Liver (tissue), 3 donors: ENCODE measurements around the gene SHB.
"Not testable (repeated sequence)": the region's sequence is repeated elsewhere in the genome, so short reads cannot be mapped to it uniquely, and the experiment has no call there.

Experiments used
- CTCF ChIP-seq: fragments of 150-350 bp; IDR thresholded peaks from 2 replicates; pipeline ENCODE4 v1.5.1; 2017; ENCODE audit warnings: improper control_type of control experiment, low read depth, low read length; ENCODE audit not compliant: missing input control
- FOXA1 ChIP-seq: IDR thresholded peaks from 2 replicates; pipeline ENCODE4 v1.6.1; 2016; ENCODE audit warnings: antibody characterized with exemption
- GABPA ChIP-seq, 2 donors: IDR thresholded peaks in 1 of 2; conservative IDR thresholded peaks in 1 of 2; 2 replicates each; pipeline ENCODE4 v1.6.1; 2016; ENCODE audit warnings: antibody characterized with exemption in 2 of 2, mild to moderate bottlenecking in 1 of 2, moderate library complexity in 1 of 2
- HNF4G ChIP-seq: IDR thresholded peaks from 2 replicates; pipeline ENCODE4 v1.6.1; 2016; ENCODE audit warnings: antibody characterized with exemption
- RAD21 ChIP-seq, 2 donors: IDR thresholded peaks; 2 replicates each; pipeline ENCODE4 v1.6.1; 2016; ENCODE audit warnings: antibody characterized with exemption in 2 of 2, mild to moderate bottlenecking in 2 of 2
- REST ChIP-seq: IDR thresholded peaks from 2 replicates; pipeline ENCODE4 v1.6.1; 2016; ENCODE audit warnings: antibody characterized with exemption, mild to moderate bottlenecking
- TAF1 ChIP-seq: conservative IDR thresholded peaks from 2 replicates; pipeline ENCODE4 v1.6.1; 2016; ENCODE audit warnings: antibody characterized with exemption, mild to moderate bottlenecking
- donor health status: healthy.
- donor health status: healthy.

- TF ChIP-seq CTCF; TAF1; RAD21 (IDR thresholded peaks at IDR 0.05); HNF4G; REST; GABPA (IDR thresholded peaks at IDR 0.05 in 1 of 2, conservative IDR thresholded peaks at IDR 0.05 in 1 of 2); FOXA1: not testable (repeated sequence)
Observed at GRCh38 chr9:38045939-38046338, 23.1 kb downstream of the SHB start.
